HEK293T (cell line): Measurements from ENCODE around the gene CSNK1G1.

Source experiments
- ELF4 ChIP-seq: fragments of 450-650 bp; IDR thresholded peaks from 2 replicates; pipeline ENCODE4 v1.6.1; 2017; ENCODE audit warnings: antibody characterized with exemption
- FOXK2 ChIP-seq: fragments of 450-650 bp; IDR thresholded peaks from 2 replicates; pipeline ENCODE4 v1.6.1; 2016; ENCODE audit warnings: mild to moderate bottlenecking
- FOXM1 ChIP-seq: fragments of 450-650 bp; IDR thresholded peaks from 2 replicates; pipeline ENCODE4 v1.6.1; 2017; ENCODE audit warnings: mild to moderate bottlenecking, borderline replicate concordance
- LEF1 ChIP-seq: fragments of 450-650 bp; IDR thresholded peaks from 2 replicates; pipeline ENCODE4 v1.6.1; 2017; ENCODE audit warnings: mild to moderate bottlenecking, borderline replicate concordance
- NFRKB ChIP-seq: fragments of 450-650 bp; IDR thresholded peaks from 2 replicates; pipeline ENCODE4 v1.6.1; 2016; ENCODE audit warnings: mild to moderate bottlenecking, moderate library complexity
- PKNOX1 ChIP-seq: fragments of 450-650 bp; IDR thresholded peaks from 2 replicates; pipeline ENCODE4 v1.6.1; 2016
- SP1 ChIP-seq: fragments of 450-650 bp; IDR thresholded peaks from 2 replicates; pipeline ENCODE4 v1.6.1; 2017
- SUZ12 ChIP-seq: fragments of 450-650 bp; IDR thresholded peaks from 2 replicates; pipeline ENCODE4 v1.6.1; 2016; ENCODE audit warnings: mild to moderate bottlenecking
- TARDBP ChIP-seq: fragments of 450-650 bp; IDR thresholded peaks from 2 replicates; pipeline ENCODE4 v1.6.1; 2016
- ZNF384 ChIP-seq: fragments of 450-650 bp; IDR thresholded peaks from 2 replicates; pipeline ENCODE4 v1.6.1; 2016

- TF ChIP-seq SP1 (no peak), PKNOX1 (no peak), LEF1 (no peak), SUZ12 (no peak), FOXK2 (no peak), TARDBP (no peak), NFRKB (no peak), ZNF384 (no peak), ELF4 (no peak), FOXM1 (no peak)
These were observed 92.4 kb downstream of the CSNK1G1 start for GRCh38 chr15:64263567-64263966.
